PC-9 (cell line): ENCODE data around the gene RARS2. TPM values are rescaled to one million over a fixed set of nuclear protein-coding genes. Genes with fewer than 3 reads are reported as not detected.

Experiments
- BruUV-seq: library from RNA; stranded (reverse); fragments of 400-500 nt; replicated peaks from 2 replicates; lab custom pipeline; 2021; lab: Mats Ljungman, UMichigan
- CTCF ChIA-PET: fragments of 300-600 bp; sonication (Branson Sonifier 250); formaldehyde crosslinking; loops from one replicate; lab custom pipeline; 2022; ENCODE audit warnings: antibody characterized with exemption; lab: Charles Lee
- POLR2A ChIA-PET: fragments of 300-600 bp; sonication (Branson Sonifier 250); formaldehyde crosslinking; loops from one replicate; lab custom pipeline; 2022; ENCODE audit warnings: antibody characterized with exemption; ENCODE audit not compliant: unreplicated experiment; lab: Charles Lee
- DNase-seq, 2 experiments: peaks; one replicate each; pipeline versions ENCODE4 v3.0.0 to v3.0.0-alpha.2; 2015 to 2022; ENCODE audit warnings: mixed read lengths in 1 of 2
- H2AFZ ChIP-seq: fragments of 200-600 bp; sonication (generic); 2 replicates; pipeline ENCODE4 v1.8.1; 2017; ENCODE audit warnings: antibody characterized with exemption
- H3F3A ChIP-seq: fragments of 200-600 bp; sonication (generic); 2 replicates; pipeline ENCODE4 v1.8.1; 2017; ENCODE audit warnings: antibody characterized with exemption, mild to moderate bottlenecking, low read depth; ENCODE audit not compliant: insufficient read depth
- H3K27ac ChIP-seq: fragments of 200-600 bp; sonication (generic); 2 replicates; pipeline ENCODE4 v1.6.1; 2016; ENCODE audit warnings: mixed run types
- H3K27me3 ChIP-seq: fragments of 200-600 bp; sonication (generic); 2 replicates; pipeline ENCODE4 v1.6.1; 2016; ENCODE audit warnings: low read depth, mixed run types; ENCODE audit not compliant: insufficient read depth
- H3K36me3 ChIP-seq: fragments of 200-600 bp; sonication (generic); 2 replicates; pipeline ENCODE4 v1.6.1; 2016; ENCODE audit warnings: low read depth, mixed run types
- H3K4me1 ChIP-seq: fragments of 200-600 bp; sonication (generic); replicated peaks from 2 replicates; pipeline ENCODE4 v1.6.1; 2016; ENCODE audit warnings: mixed run types; ENCODE audit not compliant: insufficient read depth
- H3K4me2 ChIP-seq: fragments of 200-600 bp; sonication (generic); 2 replicates; pipeline ENCODE4 v1.6.1; 2017; ENCODE audit warnings: mixed run types
- H3K4me3 ChIP-seq: fragments of 200-600 bp; sonication (generic); 2 replicates; pipeline ENCODE4 v1.6.1; 2016; ENCODE audit warnings: mixed run types
- H3K79me2 ChIP-seq: fragments of 200-600 bp; sonication (generic); 2 replicates; pipeline ENCODE4 v1.6.1; 2017; ENCODE audit warnings: low read depth, mixed run types
- H3K9me2 ChIP-seq: fragments of 200-600 bp; sonication (generic); 2 replicates; pipeline ENCODE4 v1.8.1; 2017; ENCODE audit warnings: mild to moderate bottlenecking; ENCODE audit not compliant: insufficient read depth
- H3K9me3 ChIP-seq: fragments of 200-600 bp; sonication (generic); 2 replicates; pipeline ENCODE4 v1.8.1; 2016; ENCODE audit warnings: low read depth; ENCODE audit not compliant: insufficient read depth
- H4K20me1 ChIP-seq: fragments of 200-600 bp; sonication (generic); 2 replicates; pipeline ENCODE4 v1.8.1; 2017; ENCODE audit not compliant: insufficient read depth
- CTCF ChIP-seq: fragments of 200-600 bp; sonication (generic); conservative IDR thresholded peaks from 2 replicates; pipeline ENCODE4 v1.6.1; 2017; ENCODE audit warnings: mixed run types, antibody characterized with exemption, mild to moderate bottlenecking, moderate library complexity
- EZH2 ChIP-seq: fragments of 200-600 bp; sonication (generic); IDR thresholded peaks from 2 replicates; pipeline ENCODE4 v1.8.0; 2017; ENCODE audit warnings: antibody characterized with exemption, low read depth
- intact Hi-C: fragments of 100-400 bp; cut with micrococcal nuclease; formaldehyde crosslinking; loops from one replicate; pipeline ENCODE4 v1.10.0; 2022; ENCODE audit not compliant: unreplicated experiment
- total RNA-seq: library from RNA; stranded (reverse); gene quantifications from 2 replicates; pipeline ENCODE4 v1.2.3, GENCODE V29; 2021

RARS2 gene
- total RNA-seq, 1 experiment from 2014 or later: 34.6 TPM

DNA sequence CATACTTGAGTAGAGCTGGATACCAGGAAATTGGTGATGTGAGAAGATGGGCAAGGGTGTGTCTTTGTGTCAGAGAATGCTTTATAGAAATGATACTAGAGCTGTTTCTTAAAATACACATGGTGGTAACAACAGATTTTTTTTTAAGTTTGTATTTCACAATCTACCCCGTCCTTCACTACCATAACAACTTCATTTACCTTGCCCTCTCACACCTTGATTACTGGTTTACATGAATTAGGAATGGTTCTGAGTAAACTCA is 45.4 kb downstream of the RARS2 start:
- Histone ChIP-seq H3K79me2 (no peaks in the 10 kb centered on the region), H4K20me1 (no peaks in the 10 kb centered on the region), H3K4me3 (no peak overlapping the region), H3K4me2 (no peak overlapping the region), H3K4me1 (no peaks in the 10 kb centered on the region), H3K27me3 (no peaks in the 10 kb centered on the region), H3K27ac (no peak overlapping the region), H2AFZ (no peak overlapping the region), H3K9me3 (no peaks in the 10 kb centered on the region), H3F3A (no peaks in the 10 kb centered on the region), H3K36me3 (peaks cover 4% of the 10 kb centered on the region), H3K9me2 (no peaks in the 10 kb centered on the region)
- TF ChIP-seq CTCF (no peak), EZH2 (no peak)
- intact Hi-C loops: no loop called here
- CTCF ChIA-PET: no interaction called here
- no TSS peak for BruUV-seq
- no peak for DNase-seq
- POLR2A ChIA-PET: no interaction called here

GRCh38 chr6:87543696-87544473 is 45.9 kb downstream of the RARS2 start:
- no peaks in the 10 kb centered on the region for H3K9me3 ChIP-seq
- H3K27ac ChIP-seq: no peak overlapping the region
- no peak overlapping the region for H3K4me3 ChIP-seq
- no peaks in the 10 kb centered on the region for H3K27me3 ChIP-seq
- no peaks in the 10 kb centered on the region for H4K20me1 ChIP-seq
- CTCF ChIA-PET: interaction anchor here (0.5 kb wide), 1 partner anchor 406 kb away, joined by 5 read pairs; no protein-coding TSS in a partner anchor
- TF ChIP-seq EZH2 (no peak), CTCF (no peak)
- H3K9me2 ChIP-seq: no peaks in the 10 kb centered on the region
- no peak for DNase-seq
- intact Hi-C loops: no loop called here
- H3K4me1 ChIP-seq: no peaks in the 10 kb centered on the region
- no peak overlapping the region for H2AFZ ChIP-seq
- H3K79me2 ChIP-seq: no peaks in the 10 kb centered on the region
- H3K36me3 ChIP-seq: peaks cover 4% of the 10 kb centered on the region
- no peaks in the 10 kb centered on the region for H3F3A ChIP-seq
- POLR2A ChIA-PET: no interaction called here
- H3K4me2 ChIP-seq: no peak overlapping the region
- no TSS peak for BruUV-seq

- H3K36me3 ChIP-seq: no peaks in the 10 kb centered on the region
- BruUV-seq: no TSS peak
- no peaks in the 10 kb centered on the region for H3K9me2 ChIP-seq
- no peaks in the 10 kb centered on the region for H3K27me3 ChIP-seq
- ChIA-PET CTCF (no interaction called here), POLR2A (no interaction called here)
- no peak overlapping the region for H2AFZ ChIP-seq
- no peak overlapping the region for H3K27ac ChIP-seq
- TF ChIP-seq EZH2: no peak
- no peak for TF ChIP-seq CTCF
- DNase-seq: no peak
- H3K79me2 ChIP-seq: no peaks in the 10 kb centered on the region
- no peaks in the 10 kb centered on the region for H3F3A ChIP-seq
- no peaks in the 10 kb centered on the region for H3K9me3 ChIP-seq
- H3K4me3 ChIP-seq: no peak overlapping the region
- intact Hi-C loops: no loop called here
- no peaks in the 10 kb centered on the region for H4K20me1 ChIP-seq
- H3K4me1 ChIP-seq: no peaks in the 10 kb centered on the region
- no peak overlapping the region for H3K4me2 ChIP-seq
Observed at GRCh38 chr6:87541744-87542143, 48.0 kb downstream of the RARS2 start.
